Gastrocnemius medialis (tissue), 4 donors: ENCODE results near the gene SHC1. TPM values are rescaled to one million over a fixed set of nuclear protein-coding genes. Genes with fewer than 3 reads are reported as not detected.

Experiments
- ATAC-seq, 2 donors: fragments of 150-250 bp; one replicate each; pipeline ENCODE4 v1.9.1; 2016
- DNase-seq, 2 donors: peaks; one replicate each; pipeline ENCODE4 v3.0.0-alpha.2; 2019
- H3K27ac ChIP-seq, 4 donors: fragments of 200-600 bp; sonication (generic); 1 replicate in 1 of 4; 2 replicates in 3 of 4; pipeline ENCODE4 v1.5.1; 2016 to 2018; ENCODE audit warnings: mild to moderate bottlenecking in 2 of 4, moderate library complexity in 1 of 4
- H3K27me3 ChIP-seq, 3 donors: fragments of 200-600 bp; sonication (generic) in 2 of 3; 1 replicate in 1 of 3; 2 replicates in 2 of 3; pipeline versions ENCODE4 v1.5.1 to v1.6.0; 2016 to 2019; ENCODE audit warnings: mild to moderate bottlenecking in 1 of 3, moderate library complexity in 1 of 3
- H3K36me3 ChIP-seq, 2 donors: fragments of 200-600 bp; sonication (generic) in 1 of 2; one replicate each; pipeline ENCODE4 v1.5.1; 2017 to 2018
- H3K4me1 ChIP-seq, 2 donors: fragments of 200-600 bp; sonication (generic) in 1 of 2; one replicate each; pipeline ENCODE4 v1.5.1; 2016 to 2017; ENCODE audit warnings: mild to moderate bottlenecking in 2 of 2
- H3K4me3 ChIP-seq, 4 donors: fragments of 200-600 bp; sonication (generic) in 3 of 4; 1 replicate in 1 of 4; 2 replicates in 3 of 4; pipeline ENCODE4 v1.5.1; 2016 to 2019; ENCODE audit warnings: mild to moderate bottlenecking in 2 of 4
- H3K9me3 ChIP-seq, 3 donors: fragments of 200-600 bp; sonication (generic) in 2 of 3; 1 replicate in 1 of 3; 2 replicates in 2 of 3; pipeline ENCODE4 v1.5.1; 2016 to 2019
- CTCF ChIP-seq, 5 experiments: fragments of 450-650 bp in 3 of 5; fragments of 200-600 bp in 2 of 5; sonication (generic) in 2 of 5; IDR thresholded peaks in 4 of 5; conservative IDR thresholded peaks in 1 of 5; 1 replicate in 4 of 5; 2 replicates in 1 of 5; pipeline ENCODE4 v1.5.1; 2016 to 2019; ENCODE audit warnings: antibody characterized with exemption in 5 of 5, mild to moderate bottlenecking in 3 of 5, moderate library complexity in 3 of 5
- POLR2A ChIP-seq, 2 donors: fragments of 450-650 bp; IDR thresholded peaks; one replicate each; pipeline ENCODE4 v1.6.1; 2017; ENCODE audit warnings: antibody characterized with exemption in 2 of 2, mild to moderate bottlenecking in 2 of 2, moderate library complexity in 2 of 2
- in situ Hi-C, 4 donors: fragments of 200-750 bp; cut with MboI; loops; one replicate each; pipeline versions ENCODE4 v1.15.0 to v1.8.0; 2017; ENCODE audit warnings: low sequenced_read_pairs in 4 of 4
- intact Hi-C: fragments of 100-400 bp; cut with DNase I; formaldehyde crosslinking; loops from one replicate; pipeline ENCODE4 v1.15.1; 2023; ENCODE audit warnings: low total_unique reads
- total RNA-seq, 4 donors: library from RNA; depleted of rRNA; stranded (reverse); fragments of >200 nt; gene quantifications; one replicate each; pipeline versions ENCODE4 v1.1.0 to v1.2.3, GENCODE V29; 2016

Gene SHC1
- total RNA-seq, 4 donors from 2014 or later = 27.4 to 135 (median 54.9) TPM

DNA sequence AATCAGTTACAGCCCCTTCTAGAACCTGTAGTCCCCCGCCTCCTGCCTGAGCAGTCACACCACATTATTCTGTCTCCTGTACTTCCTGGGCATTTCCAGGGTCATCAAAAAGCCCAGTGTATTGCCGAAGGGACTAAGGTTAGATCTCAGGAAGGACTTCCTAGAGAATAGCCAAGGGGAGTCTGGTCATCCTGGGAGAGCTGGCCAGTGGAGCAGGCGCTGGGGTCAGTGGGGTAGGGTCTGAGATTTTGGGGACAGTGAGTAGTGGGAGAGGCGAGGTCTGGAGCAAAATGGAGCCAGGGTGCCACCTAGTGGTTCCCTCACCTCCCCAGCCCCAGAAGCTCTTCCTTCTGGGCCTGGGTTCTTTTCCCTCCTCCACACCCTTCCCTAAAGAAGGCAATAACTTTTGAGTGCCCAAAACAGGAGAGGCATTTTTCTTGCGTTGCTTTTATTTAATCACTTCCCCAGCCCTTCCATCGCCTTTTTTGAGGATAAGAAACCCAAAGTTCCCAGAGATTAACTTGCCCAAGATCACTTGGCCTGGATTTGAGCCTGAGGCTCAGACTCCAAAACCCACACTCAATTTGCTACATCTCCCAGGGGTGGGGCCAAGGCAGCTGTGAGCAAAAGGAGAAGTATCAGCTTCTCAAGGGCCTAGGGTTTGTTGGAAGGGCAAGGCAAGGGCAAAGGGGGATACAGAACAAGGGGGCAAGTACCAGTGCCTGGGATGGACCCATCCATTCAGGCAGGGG is 26.7 kb downstream of the SHC1 start:
- Histone ChIP-seq H3K4me1 (peaks cover 2 to 9% of the 10 kb centered on the region in 2 donors), H3K36me3 (peaks cover 0 to 32% of the 10 kb centered on the region in 2 donors), H3K27me3 (no peaks in the 10 kb centered on the region), H3K27ac (peak overlapping the region; percentile 10 to 68 (median 52)), H3K4me3 (no peak overlapping the region), H3K9me3 (no peaks in the 10 kb centered on the region)
- in situ Hi-C loops (no loop called here), intact Hi-C loops (no loop called here)
- DNase-seq (no peak), ATAC-seq (peak in 1 of 2 donors; percentile 41)
- TF ChIP-seq CTCF (IDR thresholded peaks at IDR 0.05 in 4 of 5, conservative IDR thresholded peaks at IDR 0.05 in 1 of 5) (peak; percentile 34 to 79 (median 60)), POLR2A (IDR thresholded peaks at IDR 0.05) (no peak)

GRCh38 chr1:154941333-154942013 is 29.1 kb downstream of the SHC1 start:
- no peaks in the 10 kb centered on the region for H3K9me3 ChIP-seq
- H3K27ac ChIP-seq = no peak overlapping the region
- H3K27me3 ChIP-seq = no peaks in the 10 kb centered on the region
- intact Hi-C loops (no loop called here), in situ Hi-C loops (no loop called here)
- no peak for DNase-seq
- H3K4me1 ChIP-seq = peaks cover 10 to 13% of the 10 kb centered on the region in 2 donors
- no peak overlapping the region for H3K4me3 ChIP-seq
- ATAC-seq = no peak
- H3K36me3 ChIP-seq = peaks cover 0 to 16% of the 10 kb centered on the region in 2 donors
- TF ChIP-seq CTCF (IDR thresholded peaks at IDR 0.05 in 4 of 5, conservative IDR thresholded peaks at IDR 0.05 in 1 of 5) (no peak), POLR2A (IDR thresholded peaks at IDR 0.05) (no peak)

DNA sequence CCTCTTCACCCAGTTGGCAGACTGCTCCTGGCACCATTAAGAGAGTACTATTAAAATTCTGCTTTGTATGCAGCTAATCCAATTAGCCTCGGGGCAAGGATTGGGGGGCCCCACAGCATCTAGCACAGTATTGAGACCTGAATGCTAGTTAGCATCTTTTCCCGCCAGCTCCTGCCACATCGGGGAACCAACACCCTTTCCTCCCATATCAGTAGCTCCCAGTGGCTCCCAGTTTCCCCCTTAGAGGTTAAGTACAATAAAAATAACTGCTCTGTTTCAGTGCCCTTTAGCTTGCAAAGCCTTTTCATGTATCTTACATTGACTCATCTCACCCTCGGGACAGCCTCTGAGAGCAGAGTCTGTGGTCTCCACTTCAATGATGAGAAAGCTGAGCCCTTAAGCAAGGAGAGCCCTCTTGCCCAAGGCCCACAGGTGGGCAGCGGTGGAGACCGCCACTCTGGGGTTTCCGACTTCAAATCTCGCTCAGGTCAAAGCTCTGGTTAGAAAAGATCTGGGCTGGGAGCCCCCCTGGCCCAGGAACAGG is 29.8 kb downstream of the SHC1 start:
- TF ChIP-seq POLR2A (IDR thresholded peaks at IDR 0.05) = no peak
- no peak for TF ChIP-seq CTCF (IDR thresholded peaks at IDR 0.05 in 4 of 5, conservative IDR thresholded peaks at IDR 0.05 in 1 of 5)
- peaks cover 14 to 18% of the 10 kb centered on the region in 2 donors for H3K4me1 ChIP-seq
- in situ Hi-C loops = no loop called here
- no peak overlapping the region for H3K4me3 ChIP-seq
- intact Hi-C loops = no loop called here
- H3K27ac ChIP-seq = no peak overlapping the region
- H3K36me3 ChIP-seq = peaks cover 0 to 11% of the 10 kb centered on the region in 2 donors
- no peaks in the 10 kb centered on the region for H3K9me3 ChIP-seq
- no peak for ATAC-seq
- no peak for DNase-seq
- H3K27me3 ChIP-seq = no peaks in the 10 kb centered on the region

DNA sequence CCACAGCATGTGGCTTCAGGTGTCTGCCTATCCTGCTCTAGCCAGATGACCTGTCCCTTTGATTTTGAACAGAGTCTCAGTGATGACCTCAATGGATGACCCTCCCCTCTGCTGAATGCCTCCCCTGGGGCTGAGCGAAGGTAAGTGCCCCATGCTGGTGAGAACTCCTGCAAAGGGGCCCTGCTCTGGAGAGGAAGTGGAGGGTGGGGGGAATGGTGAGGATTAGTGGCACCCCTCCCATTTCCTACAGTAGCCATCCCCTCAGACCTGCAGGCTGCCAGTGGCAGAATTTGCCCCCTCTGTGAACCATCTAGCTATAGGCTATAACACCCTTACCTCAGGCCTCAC is 30.4 kb downstream of the SHC1 start:
- Histone ChIP-seq H3K9me3 (no peaks in the 10 kb centered on the region), H3K4me1 (peaks cover 17 to 20% of the 10 kb centered on the region in 2 donors), H3K27me3 (no peaks in the 10 kb centered on the region), H3K27ac (no peak overlapping the region), H3K4me3 (no peak overlapping the region), H3K36me3 (peaks cover 0 to 5% of the 10 kb centered on the region in 2 donors)
- no peak for DNase-seq
- ATAC-seq = no peak
- intact Hi-C loops (no loop called here), in situ Hi-C loops (no loop called here)
- TF ChIP-seq CTCF (IDR thresholded peaks at IDR 0.05 in 4 of 5, conservative IDR thresholded peaks at IDR 0.05 in 1 of 5) (no peak), POLR2A (IDR thresholded peaks at IDR 0.05) (no peak)
